ENCODE results near the gene LNX1.

GRCh38 chr4:53574528-53574927 is 16.8 kb downstream of the LNX1 start:
- TF ChIP-seq, protein P1, sequence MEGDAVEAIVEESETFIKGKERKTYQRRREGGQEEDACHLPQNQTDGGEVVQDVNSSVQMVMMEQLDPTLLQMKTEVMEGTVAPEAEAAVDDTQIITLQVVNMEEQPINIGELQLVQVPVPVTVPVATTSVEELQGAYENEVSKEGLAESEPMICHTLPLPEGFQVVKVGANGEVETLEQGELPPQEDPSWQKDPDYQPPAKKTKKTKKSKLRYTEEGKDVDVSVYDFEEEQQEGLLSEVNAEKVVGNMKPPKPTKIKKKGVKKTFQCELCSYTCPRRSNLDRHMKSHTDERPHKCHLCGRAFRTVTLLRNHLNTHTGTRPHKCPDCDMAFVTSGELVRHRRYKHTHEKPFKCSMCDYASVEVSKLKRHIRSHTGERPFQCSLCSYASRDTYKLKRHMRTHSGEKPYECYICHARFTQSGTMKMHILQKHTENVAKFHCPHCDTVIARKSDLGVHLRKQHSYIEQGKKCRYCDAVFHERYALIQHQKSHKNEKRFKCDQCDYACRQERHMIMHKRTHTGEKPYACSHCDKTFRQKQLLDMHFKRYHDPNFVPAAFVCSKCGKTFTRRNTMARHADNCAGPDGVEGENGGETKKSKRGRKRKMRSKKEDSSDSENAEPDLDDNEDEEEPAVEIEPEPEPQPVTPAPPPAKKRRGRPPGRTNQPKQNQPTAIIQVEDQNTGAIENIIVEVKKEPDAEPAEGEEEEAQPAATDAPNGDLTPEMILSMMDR (optimal IDR thresholded peaks at IDR 0.05 in 1 of 3, IDR thresholded peaks at IDR 0.05 in 1 of 3, conservative IDR thresholded peaks at IDR 0.05 in 1 of 3; ENCODE audit: extremely low read depth in 1 of 3, insufficient read depth in 2 of 3, low read length in 3 of 3), result no peak
- no peak for TF ChIP-seq EZH2 (IDR thresholded peaks at IDR 0.05; ENCODE audit: low read length)
